Mesendoderm (in vitro differentiated cells): Measurements from ENCODE around the gene SYMPK.
"Not testable (repeated sequence)": the region's sequence is repeated elsewhere in the genome, so short reads cannot be mapped to it uniquely, and the experiment has no call there.

ENCODE experiments used
- DNase-seq: peaks from one replicate; pipeline ENCODE4 v3.0.0; 2013
- H2AK5ac ChIP-seq: 2 replicates; pipeline ENCODE4 v1.6.1; 2013; ENCODE audit warnings: low read length, inconsistent platforms
- H2BK120ac ChIP-seq: 2 replicates; pipeline ENCODE4 v1.6.1; 2013; ENCODE audit warnings: low read depth, mild to moderate bottlenecking, low read length, moderate library complexity, mixed read lengths
- H2BK15ac ChIP-seq: replicated peaks from 2 replicates; pipeline ENCODE4 v1.6.1; 2013; ENCODE audit warnings: low read depth, mild to moderate bottlenecking, moderate library complexity
- H2BK5ac ChIP-seq: 2 replicates; pipeline ENCODE4 v1.6.1; 2013; ENCODE audit warnings: low read length, inconsistent platforms
- H3K18ac ChIP-seq: 2 replicates; pipeline ENCODE4 v1.6.1; 2013; ENCODE audit warnings: mild to moderate bottlenecking, low read length, mixed read lengths
- H3K23ac ChIP-seq: one replicate; pipeline ENCODE4 v1.6.1; 2013; ENCODE audit warnings: low read length
- H3K27ac ChIP-seq: 2 replicates; pipeline ENCODE4 v1.5.1; 2013; ENCODE audit warnings: low read depth, mild to moderate bottlenecking, inconsistent platforms, low read length, moderate library complexity
- H3K27me3 ChIP-seq: 2 replicates; pipeline ENCODE4 v1.6.1; 2013; ENCODE audit warnings: low read length, control low read depth, mild to moderate bottlenecking, inconsistent platforms; ENCODE audit not compliant: insufficient read depth, poor library complexity
- H3K36me3 ChIP-seq: 2 replicates; pipeline ENCODE4 v1.6.1; 2013; ENCODE audit warnings: low read length, inconsistent platforms; ENCODE audit not compliant: control insufficient read depth, insufficient read depth
- H3K4ac ChIP-seq: one replicate; pipeline ENCODE4 v1.6.1; 2013; ENCODE audit warnings: low read depth, mild to moderate bottlenecking, low read length, moderate library complexity
- H3K4me1 ChIP-seq: 2 replicates; pipeline ENCODE4 v1.6.1; 2013; ENCODE audit warnings: low read depth, low read length, inconsistent platforms; ENCODE audit not compliant: control insufficient read depth
- H3K4me2 ChIP-seq: 2 replicates; pipeline ENCODE4 v1.6.1; 2013; ENCODE audit warnings: low read length
- H3K4me3 ChIP-seq: 2 replicates; pipeline ENCODE4 v1.5.1; 2013; ENCODE audit warnings: mild to moderate bottlenecking, low read length
- H3K56ac ChIP-seq: one replicate; pipeline ENCODE4 v1.6.1; 2013; ENCODE audit warnings: low read length
- H3K79me1 ChIP-seq: 2 replicates; pipeline ENCODE4 v1.6.1; 2013; ENCODE audit warnings: low read length, inconsistent platforms
- H3K79me2 ChIP-seq: 2 replicates; pipeline ENCODE4 v1.6.1; 2013; ENCODE audit warnings: mild to moderate bottlenecking, low read length; ENCODE audit not compliant: control insufficient read depth, insufficient read depth
- H3K9ac ChIP-seq: 2 replicates; pipeline ENCODE4 v1.6.1; 2013; ENCODE audit warnings: low read length, inconsistent platforms
- H4K5ac ChIP-seq: one replicate; pipeline ENCODE4 v1.6.1; 2013; ENCODE audit warnings: low read length
- H4K8ac ChIP-seq: one replicate; pipeline ENCODE4 v1.6.1; 2013; ENCODE audit warnings: low read depth, mild to moderate bottlenecking, control low read depth, low read length, moderate library complexity
- WGBS: extraction: QIAGEN DNeasy Blood & Tissue Kit; methylation state at CpG from one replicate; pipeline ENCODE4 v1.1.7; 2013; ENCODE audit warnings: low lambda C conversion rate, missing lambda C conversion rate; ENCODE audit not compliant: insufficient coverage; ENCODE audit errors: extremely low coverage; 5-methylcytosine and 5-hydroxymethylcytosine counted together

SYMPK gene

GRCh38 chr19:45804140-45804958 lies 58.6 kb downstream of the SYMPK start:
- H3K56ac ChIP-seq = no peak overlapping the region
- H4K5ac ChIP-seq = no peak overlapping the region
- H4K8ac ChIP-seq = no peak overlapping the region
- H3K4ac ChIP-seq = no peak overlapping the region
- H3K27ac ChIP-seq = no peak overlapping the region
- no peak overlapping the region for H3K18ac ChIP-seq
- no peak overlapping the region for H2BK15ac ChIP-seq
- no peaks in the 10 kb centered on the region for H3K79me1 ChIP-seq
- no peak overlapping the region for H2BK120ac ChIP-seq
- H2AK5ac ChIP-seq = no peak overlapping the region
- no peaks in the 10 kb centered on the region for H3K79me2 ChIP-seq
- DNase-seq = no peak
- no peaks in the 10 kb centered on the region for H3K4me1 ChIP-seq
- H3K36me3 ChIP-seq = no peaks in the 10 kb centered on the region
- no peak overlapping the region for H3K4me2 ChIP-seq
- no CpG with 5 or more reads among the region's 57 CpGs for WGBS
- H3K23ac ChIP-seq = no peak overlapping the region
- no peak overlapping the region for H3K4me3 ChIP-seq
- no peak overlapping the region for H3K9ac ChIP-seq
- no peak overlapping the region for H2BK5ac ChIP-seq
- no peaks in the 10 kb centered on the region for H3K27me3 ChIP-seq

GRCh38 chr19:45801603-45802175 lies 61.3 kb downstream of the SYMPK start:
- Histone ChIP-seq H2BK120ac (no peak overlapping the region), H3K9ac (no peak overlapping the region), H3K27ac (no peak overlapping the region), H2BK5ac (no peak overlapping the region), H2AK5ac (no peak overlapping the region), H3K27me3 (no peaks in the 10 kb centered on the region), H3K36me3 (no peaks in the 10 kb centered on the region), H3K79me1 (no peaks in the 10 kb centered on the region), H3K56ac (no peak overlapping the region), H3K18ac (no peak overlapping the region), H3K79me2 (no peaks in the 10 kb centered on the region), H2BK15ac (no peak overlapping the region), H3K4me2 (no peak overlapping the region), H3K4ac (no peak overlapping the region), H3K4me1 (no peaks in the 10 kb centered on the region), H3K4me3 (no peak overlapping the region), H4K5ac (no peak overlapping the region), H3K23ac (no peak overlapping the region), H4K8ac (no peak overlapping the region)
- DNase-seq = no peak
- WGBS = no CpG with 5 or more reads among the region's 7 CpGs

DNA sequence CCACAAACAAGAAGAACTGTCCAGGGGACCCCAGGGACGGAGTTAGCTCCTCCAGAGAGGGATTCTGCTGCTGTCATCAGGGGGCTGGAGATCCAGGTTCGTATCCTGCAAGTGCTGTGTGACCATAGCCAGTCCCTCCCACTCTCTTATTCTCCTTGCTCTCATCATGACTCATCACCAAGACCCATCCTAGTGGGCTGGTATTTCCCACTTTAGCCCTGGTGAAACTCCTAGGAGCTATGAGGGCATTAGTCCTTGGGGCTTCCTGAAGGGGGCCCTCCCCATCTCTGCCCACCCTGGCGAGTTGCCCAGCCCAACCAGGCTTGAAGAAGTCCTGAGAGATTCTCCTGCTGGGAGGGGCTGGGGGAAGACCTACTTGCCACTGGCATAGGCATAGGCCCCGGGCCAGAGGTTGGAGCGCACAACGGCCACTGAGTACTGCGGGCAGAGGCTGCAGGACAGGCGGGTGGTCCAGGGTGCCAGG lies 62.8 kb downstream of the SYMPK start:
- no peak overlapping the region for H3K56ac ChIP-seq
- no peaks in the 10 kb centered on the region for H3K27me3 ChIP-seq
- no peak overlapping the region for H3K18ac ChIP-seq
- H3K79me1 ChIP-seq = no peaks in the 10 kb centered on the region
- H2AK5ac ChIP-seq = no peak overlapping the region
- WGBS = no CpG with 5 or more reads among the region's 8 CpGs
- H4K8ac ChIP-seq = no peak overlapping the region
- H3K27ac ChIP-seq = no peak overlapping the region
- no peak overlapping the region for H3K4me2 ChIP-seq
- no peaks in the 10 kb centered on the region for H3K4me1 ChIP-seq
- no peak overlapping the region for H3K9ac ChIP-seq
- no peak overlapping the region for H2BK5ac ChIP-seq
- H3K23ac ChIP-seq = no peak overlapping the region
- H2BK15ac ChIP-seq = no peak overlapping the region
- H4K5ac ChIP-seq = no peak overlapping the region
- no peak overlapping the region for H3K4me3 ChIP-seq
- no peaks in the 10 kb centered on the region for H3K36me3 ChIP-seq
- H3K79me2 ChIP-seq = no peaks in the 10 kb centered on the region
- no peak overlapping the region for H3K4ac ChIP-seq
- H2BK120ac ChIP-seq = no peak overlapping the region
- DNase-seq = peak; percentile 72

GRCh38 chr19:45799541-45799940 lies 63.4 kb downstream of the SYMPK start:
- H3K18ac ChIP-seq, H2AK5ac ChIP-seq, H3K36me3 ChIP-seq, H2BK15ac ChIP-seq, H3K4me3 ChIP-seq, H3K9ac ChIP-seq, H3K79me2 ChIP-seq, H3K4ac ChIP-seq, H3K4me2 ChIP-seq, H2BK5ac ChIP-seq, H4K8ac ChIP-seq, H3K56ac ChIP-seq, DNase-seq, H2BK120ac ChIP-seq, H3K4me1 ChIP-seq, H4K5ac ChIP-seq, H3K27me3 ChIP-seq, H3K23ac ChIP-seq, H3K79me1 ChIP-seq, H3K27ac ChIP-seq: not testable (repeated sequence)
- no CpG with 5 or more reads among the region's 5 CpGs for WGBS

GRCh38 chr19:45798995-45799517 lies 63.9 kb downstream of the SYMPK start:
- H4K8ac ChIP-seq = no peak overlapping the region
- H3K4ac ChIP-seq = no peak overlapping the region
- no CpG with 5 or more reads among the region's 10 CpGs for WGBS
- H4K5ac ChIP-seq = no peak overlapping the region
- H3K27me3 ChIP-seq = no peaks in the 10 kb centered on the region
- no peaks in the 10 kb centered on the region for H3K79me2 ChIP-seq
- H3K27ac ChIP-seq = no peak overlapping the region
- H3K9ac ChIP-seq = no peak overlapping the region
- H2BK120ac ChIP-seq = no peak overlapping the region
- no peak overlapping the region for H2BK15ac ChIP-seq
- no peaks in the 10 kb centered on the region for H3K4me1 ChIP-seq
- H3K56ac ChIP-seq = no peak overlapping the region
- no peak overlapping the region for H2BK5ac ChIP-seq
- H3K23ac ChIP-seq = no peak overlapping the region
- peak; percentile 54 for DNase-seq
- H3K4me3 ChIP-seq = no peak overlapping the region
- no peaks in the 10 kb centered on the region for H3K79me1 ChIP-seq
- no peak overlapping the region for H3K18ac ChIP-seq
- H3K4me2 ChIP-seq = no peak overlapping the region
- no peaks in the 10 kb centered on the region for H3K36me3 ChIP-seq
- no peak overlapping the region for H2AK5ac ChIP-seq
